HG02938 (cell line): ENCODE measurements around the gene CDH5.

Experiments
- ATAC-seq: cut with Tn5 transposase; IDR thresholded peaks from one replicate; pipeline ENCODE4 v1.9.1; 2021; ENCODE audit warnings: mild to moderate bottlenecking, moderate library complexity; ENCODE audit not compliant: unreplicated experiment

Gene CDH5

DNA sequence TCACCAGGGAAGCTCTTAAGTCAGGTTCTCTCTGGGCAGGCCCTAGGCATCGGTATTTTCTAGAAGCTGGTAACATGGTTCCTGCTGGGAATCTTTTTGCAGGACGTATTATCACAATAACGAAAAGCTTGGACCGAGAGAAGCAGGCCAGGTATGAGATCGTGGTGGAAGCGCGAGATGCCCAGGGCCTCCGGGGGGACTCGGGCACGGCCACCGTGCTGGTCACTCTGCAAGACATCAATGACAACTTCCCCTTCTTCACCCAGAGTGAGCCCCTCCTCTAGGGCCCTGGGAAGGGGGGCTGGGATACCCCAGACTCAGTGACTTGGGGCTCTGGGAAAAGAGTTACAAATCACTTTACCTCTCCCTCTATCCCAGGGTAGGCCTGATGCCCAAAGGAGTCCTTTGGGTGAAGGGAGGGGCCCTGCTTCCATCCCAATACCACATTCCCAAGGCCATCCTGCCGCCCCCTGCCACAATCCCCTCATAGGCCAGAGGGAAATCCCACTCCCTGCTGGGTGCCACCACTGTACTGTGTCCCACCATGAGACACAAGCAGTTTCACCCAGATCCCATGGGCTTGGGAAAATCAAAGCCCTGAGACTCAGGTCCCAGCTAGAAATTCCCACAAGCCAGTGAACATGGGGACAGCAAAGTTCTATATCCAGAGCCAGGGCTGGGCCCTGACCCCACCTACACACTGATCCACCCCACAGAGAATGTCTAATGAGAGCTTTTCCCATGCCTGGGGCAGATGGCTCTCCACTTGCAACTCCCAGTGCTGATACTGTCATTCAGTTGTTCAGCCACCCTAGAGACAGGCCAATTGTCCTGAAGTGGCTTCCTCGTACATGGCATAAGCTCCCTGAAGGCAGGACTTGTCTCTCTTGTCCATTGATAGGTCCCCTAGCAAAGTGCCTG is 23.0 kb downstream of the CDH5 start:
- ATAC-seq = no peak

DNA sequence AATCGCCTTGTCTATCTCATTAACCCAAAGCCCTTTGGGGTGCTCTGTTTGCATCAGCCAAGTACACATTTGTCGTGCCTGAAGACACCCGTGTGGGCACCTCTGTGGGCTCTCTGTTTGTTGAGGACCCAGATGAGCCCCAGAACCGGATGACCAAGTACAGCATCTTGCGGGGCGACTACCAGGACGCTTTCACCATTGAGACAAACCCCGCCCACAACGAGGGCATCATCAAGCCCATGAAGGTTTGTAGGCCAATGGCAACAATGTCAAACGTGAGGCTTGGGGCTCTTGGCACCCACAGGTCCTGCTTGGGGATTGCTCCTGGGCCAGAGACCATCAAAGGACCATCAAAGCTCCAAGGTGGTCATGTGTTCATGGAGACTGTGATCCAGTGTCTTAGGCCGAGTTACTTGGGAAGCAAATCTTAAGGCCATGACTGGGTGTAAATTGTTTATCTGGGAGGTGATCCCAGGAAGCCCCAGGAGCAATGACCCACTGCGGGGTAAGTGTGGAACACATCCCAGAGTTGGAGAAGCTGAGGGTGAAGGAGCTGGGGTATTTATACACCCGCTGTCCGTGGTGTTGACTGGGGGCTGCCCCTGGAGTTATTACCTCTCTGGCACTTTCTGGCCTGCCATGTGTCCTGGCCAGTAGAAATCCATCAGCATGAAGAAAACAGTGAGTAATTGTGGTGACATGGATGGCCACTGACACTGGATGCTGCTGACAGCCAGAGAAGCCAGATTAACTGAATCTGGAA is 24.0 kb downstream of the CDH5 start:
- ATAC-seq = no peak

DNA sequence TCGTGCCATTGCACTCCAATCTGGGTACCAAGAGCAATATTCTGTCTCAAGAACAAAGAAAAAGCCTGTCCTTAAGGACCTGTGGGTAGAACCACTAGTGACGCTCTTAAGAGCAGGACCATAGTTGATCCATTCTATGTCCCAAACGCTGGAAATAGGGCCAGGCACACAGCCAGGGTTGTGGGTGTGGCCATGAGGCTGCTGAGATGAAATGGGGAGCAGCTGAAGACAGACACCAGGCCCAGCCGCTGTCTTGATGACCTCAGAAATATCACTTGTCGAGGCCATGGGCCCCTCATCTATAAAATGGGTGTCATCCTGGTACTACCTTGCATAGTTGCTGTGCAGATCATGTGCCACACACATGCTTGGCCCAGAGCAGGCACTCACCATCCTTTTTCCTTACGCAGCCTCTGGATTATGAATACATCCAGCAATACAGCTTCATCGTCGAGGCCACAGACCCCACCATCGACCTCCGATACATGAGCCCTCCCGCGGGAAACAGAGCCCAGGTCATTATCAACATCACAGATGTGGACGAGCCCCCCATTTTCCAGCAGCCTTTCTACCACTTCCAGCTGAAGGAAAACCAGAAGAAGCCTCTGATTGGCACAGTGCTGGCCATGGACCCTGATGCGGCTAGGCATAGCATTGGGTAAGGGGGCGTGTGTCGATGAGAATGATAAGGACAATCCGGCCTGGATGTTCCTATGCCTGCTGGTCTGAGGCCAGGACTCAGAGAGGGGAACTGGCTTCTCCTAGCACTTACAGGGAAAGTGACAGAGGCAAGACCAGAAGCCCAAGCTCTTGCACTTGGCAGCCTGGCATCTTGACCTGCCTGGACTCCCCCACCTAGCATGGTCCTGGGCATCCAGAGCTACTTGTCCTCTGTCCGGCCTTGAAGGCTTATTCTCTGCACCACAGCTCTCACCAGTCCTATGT is 25.5 kb downstream of the CDH5 start:
- no peak for ATAC-seq

DNA sequence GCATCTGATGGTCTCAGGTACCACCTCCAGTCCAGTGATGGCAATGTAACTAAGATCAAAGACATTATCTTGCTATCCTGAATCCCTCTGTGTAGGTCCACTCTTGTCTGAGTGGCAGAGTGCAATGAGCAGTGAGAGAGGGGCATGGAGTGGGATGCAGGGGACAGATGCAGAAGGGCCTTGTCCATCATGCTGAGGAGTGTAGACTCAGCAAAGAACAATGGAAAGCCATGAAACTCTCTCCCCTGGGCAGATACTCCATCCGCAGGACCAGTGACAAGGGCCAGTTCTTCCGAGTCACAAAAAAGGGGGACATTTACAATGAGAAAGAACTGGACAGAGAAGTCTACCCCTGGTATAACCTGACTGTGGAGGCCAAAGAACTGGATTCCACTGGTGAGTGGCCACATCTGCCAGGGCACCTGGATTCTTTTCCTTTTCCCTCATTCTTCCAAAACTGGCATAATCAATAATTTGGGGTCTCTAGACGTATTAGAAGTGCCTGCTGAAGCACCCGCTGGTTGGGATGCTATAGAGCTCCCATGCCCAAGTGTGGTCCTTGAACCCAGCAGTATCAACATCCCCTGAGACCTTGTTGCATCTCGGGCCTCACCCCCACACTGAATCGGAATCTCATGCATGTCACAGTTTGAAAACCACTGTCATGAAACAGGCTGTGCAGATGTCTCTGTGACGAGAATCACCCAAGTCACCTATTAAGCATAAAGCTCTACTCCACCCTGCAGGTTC is 29.5 kb downstream of the CDH5 start:
- ATAC-seq = no peak

DNA sequence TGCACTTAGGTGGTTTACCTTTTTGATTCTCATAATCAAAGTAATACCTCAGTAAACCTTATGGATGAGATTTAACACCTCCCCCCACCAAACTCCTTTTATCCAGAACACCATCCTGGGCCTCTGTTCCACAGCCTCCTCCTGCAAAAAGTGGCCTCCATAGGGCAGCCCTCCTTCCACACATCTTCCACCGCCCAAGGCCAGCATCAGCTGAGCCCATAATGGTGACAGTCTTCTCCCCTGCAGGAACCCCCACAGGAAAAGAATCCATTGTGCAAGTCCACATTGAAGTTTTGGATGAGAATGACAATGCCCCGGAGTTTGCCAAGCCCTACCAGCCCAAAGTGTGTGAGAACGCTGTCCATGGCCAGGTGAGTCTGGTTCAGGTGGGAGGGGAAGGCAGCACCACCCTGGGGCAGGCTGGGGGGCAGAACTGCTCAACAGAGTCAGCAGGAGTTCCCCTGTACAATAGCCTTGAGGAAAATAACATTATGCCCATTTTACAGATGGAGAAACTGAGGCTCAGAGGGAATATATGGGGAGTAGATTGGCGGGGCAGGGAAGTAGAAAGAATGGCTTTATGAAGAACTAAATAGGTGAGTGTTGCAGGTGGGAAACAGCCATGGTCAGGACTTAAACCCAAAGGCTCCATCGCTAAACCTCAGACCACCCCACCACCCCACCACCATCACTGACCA is 31.4 kb downstream of the CDH5 start:
- no peak for ATAC-seq

DNA sequence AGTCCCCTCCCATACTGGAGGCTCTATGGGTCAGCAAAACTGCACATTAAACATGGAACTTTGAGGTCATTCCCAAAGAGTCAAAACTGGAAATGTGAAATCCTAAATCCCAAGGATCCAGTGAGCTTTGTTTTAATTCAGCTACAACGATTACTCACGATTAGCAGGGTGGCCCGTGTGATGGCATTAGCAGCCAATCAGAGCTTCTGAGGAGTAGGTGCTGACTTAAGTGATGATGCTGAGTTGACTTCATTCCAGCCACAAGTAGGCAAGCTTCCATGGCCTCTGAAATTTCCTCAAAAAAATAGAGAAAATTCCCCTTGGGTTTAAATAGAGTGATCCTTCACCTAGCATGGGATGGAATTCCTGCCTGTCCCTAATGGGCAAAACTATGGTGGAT is 32.5 kb downstream of the CDH5 start:
- no peak for ATAC-seq

DNA sequence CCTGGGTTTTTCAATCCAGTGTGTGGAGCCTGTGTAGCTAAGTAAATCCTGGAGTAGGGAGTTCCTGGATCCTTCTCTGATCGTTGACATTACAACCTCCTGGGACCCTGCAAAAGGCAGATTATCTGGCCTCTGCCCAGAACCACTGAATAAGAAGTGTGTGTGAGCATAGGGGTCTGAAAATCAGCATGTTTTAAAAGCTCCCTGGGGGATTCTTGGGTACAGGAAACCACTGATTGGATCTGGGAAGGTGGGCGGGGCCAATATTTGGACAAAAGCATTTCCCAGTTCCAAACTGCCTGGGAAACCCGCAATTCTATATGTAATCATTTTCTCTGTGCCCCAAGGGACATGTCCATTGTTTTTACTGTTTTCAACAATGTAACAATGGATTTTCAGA is 33.4 kb downstream of the CDH5 start:
- no peak for ATAC-seq

DNA sequence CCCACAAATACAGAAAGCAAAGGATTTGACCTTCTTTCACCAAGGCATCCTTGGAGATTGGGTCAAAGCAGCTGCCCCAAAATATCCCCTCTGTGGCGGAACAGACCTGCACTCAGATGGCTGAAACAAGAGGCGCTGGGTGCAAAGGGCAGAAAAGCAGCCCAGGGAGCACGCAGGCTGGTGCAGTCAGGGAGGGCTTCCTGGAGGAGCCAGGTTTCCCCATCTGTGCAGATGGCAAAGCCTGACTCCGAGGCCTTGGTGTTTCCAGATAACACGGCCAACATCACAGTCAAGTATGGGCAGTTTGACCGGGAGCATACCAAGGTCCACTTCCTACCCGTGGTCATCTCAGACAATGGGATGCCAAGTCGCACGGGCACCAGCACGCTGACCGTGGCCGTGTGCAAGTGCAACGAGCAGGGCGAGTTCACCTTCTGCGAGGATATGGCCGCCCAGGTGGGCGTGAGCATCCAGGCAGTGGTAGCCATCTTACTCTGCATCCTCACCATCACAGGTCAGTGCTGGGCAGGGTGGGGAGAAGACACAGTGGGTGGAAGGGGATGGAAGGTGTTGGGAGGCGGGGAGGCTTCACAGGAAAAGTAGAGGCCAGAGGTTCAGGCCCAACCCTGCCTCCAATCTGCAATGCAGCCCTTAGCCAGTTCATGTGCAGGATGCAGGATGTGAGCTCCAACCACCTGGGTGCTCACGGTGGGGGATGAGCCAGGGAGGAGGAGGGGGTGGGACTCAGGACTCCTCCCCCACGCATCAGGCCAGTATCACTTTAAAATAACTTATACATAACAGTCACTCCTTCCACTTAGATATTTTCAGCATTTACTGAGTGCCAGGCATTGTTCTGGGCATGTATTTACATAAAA is 34.3 kb downstream of the CDH5 start:
- no peak for ATAC-seq

DNA sequence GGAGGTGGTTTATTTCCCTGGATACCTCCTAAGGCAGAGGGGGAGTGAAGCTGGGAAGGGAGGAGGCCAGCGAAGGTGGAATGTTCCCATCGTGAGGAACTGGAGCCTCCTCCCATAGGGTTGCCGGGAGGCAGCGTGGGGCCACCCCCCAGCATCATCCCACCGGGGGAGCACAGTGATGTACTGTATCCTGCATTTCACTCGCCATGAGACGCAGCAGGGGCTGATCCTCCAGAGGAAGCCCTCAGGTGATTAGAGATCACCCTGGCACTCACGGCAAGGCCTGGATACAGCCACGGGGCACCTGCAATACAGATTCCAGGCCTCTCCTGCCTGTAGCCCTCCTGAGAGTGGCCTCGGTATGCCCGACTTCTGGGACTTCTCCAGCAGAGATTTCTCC is 35.1 kb downstream of the CDH5 start:
- ATAC-seq = no peak

DNA sequence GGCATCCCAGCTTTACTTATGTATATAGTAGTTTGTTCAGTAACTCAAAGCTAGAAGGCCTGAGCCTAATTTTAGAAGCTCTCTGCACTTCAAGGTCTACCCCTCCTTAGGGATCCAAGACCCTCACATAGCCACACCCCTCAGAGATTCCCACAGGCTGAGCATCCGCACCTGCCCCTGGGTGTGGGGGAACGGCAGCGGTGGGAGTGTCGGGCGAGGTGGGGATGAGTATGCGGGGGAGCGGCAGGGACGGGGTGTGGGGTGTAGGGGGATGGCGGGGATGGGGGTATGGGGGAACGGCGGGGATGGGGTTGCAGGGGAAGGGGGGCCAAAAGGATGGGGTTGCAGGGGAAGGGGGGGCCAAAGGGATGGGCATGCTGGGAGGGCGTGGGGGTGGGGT is 35.7 kb downstream of the CDH5 start:
- no peak for ATAC-seq

DNA sequence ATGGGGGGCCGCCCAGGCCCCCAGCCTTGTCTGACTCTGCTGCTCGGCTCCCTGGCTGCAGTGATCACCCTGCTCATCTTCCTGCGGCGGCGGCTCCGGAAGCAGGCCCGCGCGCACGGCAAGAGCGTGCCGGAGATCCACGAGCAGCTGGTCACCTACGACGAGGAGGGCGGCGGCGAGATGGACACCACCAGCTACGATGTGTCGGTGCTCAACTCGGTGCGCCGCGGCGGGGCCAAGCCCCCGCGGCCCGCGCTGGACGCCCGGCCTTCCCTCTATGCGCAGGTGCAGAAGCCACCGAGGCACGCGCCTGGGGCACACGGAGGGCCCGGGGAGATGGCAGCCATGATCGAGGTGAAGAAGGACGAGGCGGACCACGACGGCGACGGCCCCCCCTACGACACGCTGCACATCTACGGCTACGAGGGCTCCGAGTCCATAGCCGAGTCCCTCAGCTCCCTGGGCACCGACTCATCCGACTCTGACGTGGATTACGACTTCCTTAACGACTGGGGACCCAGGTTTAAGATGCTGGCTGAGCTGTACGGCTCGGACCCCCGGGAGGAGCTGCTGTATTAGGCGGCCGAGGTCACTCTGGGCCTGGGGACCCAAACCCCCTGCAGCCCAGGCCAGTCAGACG is 36.2 kb downstream of the CDH5 start:
- no peak for ATAC-seq

DNA sequence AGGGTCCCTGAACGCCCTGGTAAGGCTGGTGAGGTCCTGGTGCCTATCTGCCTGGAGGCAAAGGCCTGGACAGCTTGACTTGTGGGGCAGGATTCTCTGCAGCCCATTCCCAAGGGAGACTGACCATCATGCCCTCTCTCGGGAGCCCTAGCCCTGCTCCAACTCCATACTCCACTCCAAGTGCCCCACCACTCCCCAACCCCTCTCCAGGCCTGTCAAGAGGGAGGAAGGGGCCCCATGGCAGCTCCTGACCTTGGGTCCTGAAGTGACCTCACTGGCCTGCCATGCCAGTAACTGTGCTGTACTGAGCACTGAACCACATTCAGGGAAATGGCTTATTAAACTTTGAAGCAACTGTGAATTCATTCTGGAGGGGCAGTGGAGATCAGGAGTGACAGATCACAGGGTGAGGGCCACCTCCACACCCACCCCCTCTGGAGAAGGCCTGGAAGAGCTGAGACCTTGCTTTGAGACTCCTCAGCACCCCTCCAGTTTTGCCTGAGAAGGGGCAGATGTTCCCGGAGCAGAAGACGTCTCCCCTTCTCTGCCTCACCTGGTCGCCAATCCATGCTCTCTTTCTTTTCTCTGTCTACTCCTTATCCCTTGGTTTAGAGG is 37.1 kb downstream of the CDH5 start:
- ATAC-seq = no peak

DNA sequence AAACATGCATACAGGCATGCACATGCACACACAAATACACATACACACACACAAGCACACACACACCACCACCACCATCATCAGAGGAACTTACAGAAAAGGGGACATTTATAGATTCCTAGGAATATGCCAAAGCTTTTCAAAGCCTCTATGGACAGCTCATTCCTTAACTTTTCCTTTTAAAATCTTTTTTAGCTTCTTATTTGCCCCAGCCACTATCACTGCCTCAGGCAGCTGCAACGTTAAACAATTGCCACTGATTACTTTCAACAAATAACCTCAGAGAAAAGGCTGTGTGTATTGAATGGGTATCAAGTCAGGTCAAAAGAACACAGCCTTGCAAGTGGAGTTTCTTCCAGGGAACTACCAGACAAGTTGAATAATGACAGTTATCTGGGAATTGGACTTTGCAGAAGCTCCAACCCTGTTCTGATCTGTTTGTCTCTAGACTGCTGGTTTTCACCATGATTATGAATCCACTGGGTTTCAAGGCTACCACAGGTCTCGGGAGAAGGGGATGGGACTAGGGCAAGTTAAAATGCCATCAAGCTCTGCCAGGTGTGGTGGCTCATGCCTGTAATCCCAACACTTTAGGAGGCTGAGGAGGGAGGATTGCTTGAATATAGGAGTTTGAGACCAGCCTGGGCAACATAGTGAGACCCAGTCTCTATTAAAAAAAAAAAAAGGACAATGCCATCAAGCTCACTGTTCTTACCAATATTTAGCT is 38.7 kb downstream of the CDH5 start:
- ATAC-seq = no peak

DNA sequence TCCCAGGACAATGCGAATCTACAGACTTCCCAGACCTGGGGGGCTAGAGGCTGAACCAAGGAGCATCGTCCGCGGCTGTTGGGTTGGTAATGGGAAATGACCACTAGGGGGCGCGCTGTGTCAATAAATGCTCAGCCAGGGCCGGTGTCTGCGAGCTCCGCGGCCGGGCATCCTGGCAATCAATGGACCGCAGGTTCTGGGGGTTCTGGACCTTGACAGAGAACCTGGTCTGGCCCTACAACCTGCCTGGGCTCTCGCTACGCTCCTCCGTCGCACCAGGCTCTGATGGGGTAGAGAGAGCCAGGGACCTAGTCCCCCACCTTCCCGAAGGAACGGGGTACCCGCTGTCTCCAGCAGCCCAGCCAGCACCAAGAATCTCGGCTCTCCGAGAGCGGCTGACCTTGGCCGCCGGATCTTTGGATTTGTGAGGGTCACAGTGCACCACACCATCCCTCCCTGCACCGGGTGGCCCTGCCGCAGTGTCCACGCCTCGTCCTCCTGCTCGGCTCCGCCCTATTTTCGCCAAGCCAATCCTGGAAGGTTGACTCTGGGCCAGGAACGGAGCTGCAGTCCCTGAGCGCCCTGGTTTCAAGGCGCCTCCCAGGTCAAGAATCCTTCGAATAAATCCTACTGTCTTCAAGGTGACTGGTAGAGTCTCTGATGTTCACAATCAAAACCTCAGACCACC is 40.2 kb downstream of the CDH5 start:
- peak; percentile 91 for ATAC-seq

DNA sequence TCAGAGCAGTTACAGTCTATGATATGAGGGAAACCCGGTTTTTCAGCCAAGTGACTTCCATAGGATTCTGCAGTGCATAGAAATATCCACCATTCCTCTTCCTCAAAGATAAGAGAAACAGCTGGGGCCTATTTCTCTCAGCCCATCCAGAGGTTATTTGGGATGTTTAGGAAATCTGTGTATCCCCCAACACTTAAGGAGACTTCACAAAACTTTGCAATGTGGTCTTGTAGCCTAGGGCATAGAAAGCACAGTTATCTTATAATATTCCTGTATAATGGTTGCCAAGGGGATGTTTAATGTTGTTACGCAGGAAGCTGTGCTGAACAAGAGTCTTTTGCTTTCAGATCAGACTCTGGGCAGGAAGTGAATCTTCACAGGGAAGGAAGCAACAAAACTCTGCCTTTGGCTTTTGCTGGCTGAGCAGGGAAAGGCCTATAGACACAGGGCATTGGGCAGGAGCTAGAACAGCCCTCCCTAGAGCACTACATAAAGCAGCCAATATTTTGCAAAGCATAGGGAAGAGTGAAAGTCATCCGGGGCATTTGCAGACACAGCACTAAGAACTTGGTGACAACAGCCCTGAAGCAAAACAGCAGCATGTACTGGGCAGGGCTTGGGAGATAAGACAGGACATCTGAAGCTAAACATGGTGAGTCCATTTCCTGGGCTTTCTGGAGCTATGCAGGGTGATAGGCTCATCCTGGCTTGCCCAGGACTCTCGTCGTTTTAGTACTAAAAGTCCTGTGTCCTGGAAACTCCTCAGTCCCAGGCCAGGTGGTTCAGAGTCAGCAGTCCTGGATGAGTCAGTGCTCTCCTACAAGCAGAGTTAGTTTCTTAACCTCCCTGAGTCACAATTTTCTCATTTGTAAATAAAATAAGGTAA is 41.9 kb downstream of the CDH5 start:
- ATAC-seq = no peak

DNA sequence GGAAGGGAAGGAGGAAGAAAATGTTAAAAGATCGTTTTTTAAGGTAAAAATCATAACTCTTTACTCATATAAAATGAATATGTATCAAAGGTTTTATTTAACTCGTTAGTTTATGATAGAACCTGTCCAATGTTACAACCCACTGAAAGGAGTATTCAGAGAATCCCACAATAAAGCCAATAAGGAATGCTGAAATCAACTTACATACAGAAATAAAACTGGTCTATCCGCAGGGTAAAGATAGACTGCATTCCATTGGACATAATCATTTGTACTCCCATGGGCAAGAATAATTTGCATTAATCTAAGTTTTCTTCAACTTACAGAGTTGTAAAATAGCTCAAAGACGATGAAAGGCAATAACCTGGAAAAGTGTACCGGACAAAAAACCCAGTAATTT is 42.7 kb downstream of the CDH5 start:
- no peak for ATAC-seq
